ENCODE measurements around the gene SVIL.

SVIL gene

GRCh38 chr10:29435809-29436501 is 198.8 kb downstream of the SVIL start:
- no peak for DNase-seq (ENCODE audit: low read depth in 1 of 2, low spot score in 1 of 2)
- in situ Hi-C loops (cut with HindIII; ENCODE audit: low pct_unique_long_range_greater_than_20kb, low sequenced_read_pairs) = no loop called here
- no peak for TF ChIP-seq JUND (IDR thresholded peaks at IDR 0.05; ENCODE audit: low read depth)

DNA sequence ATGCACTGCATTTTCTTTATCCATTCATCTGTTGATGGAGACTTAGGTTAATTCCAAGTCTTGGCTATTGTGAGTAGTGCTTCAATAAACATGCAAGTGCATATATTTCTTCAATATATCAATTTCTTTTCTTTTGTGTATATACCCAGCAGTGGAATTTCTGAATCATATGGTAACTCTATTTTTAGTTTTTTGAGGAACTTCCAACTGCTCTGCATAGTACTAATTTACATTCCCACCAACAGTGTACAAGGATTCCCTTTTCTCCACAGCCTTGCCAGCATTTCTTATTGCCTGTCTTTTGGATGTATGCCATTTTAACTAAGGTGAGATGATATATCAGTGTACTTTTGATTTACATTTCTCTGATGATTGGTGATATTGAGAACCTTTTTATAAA is 200.7 kb downstream of the SVIL start:
- no peak for TF ChIP-seq JUND (IDR thresholded peaks at IDR 0.05; ENCODE audit: low read depth)
- DNase-seq (ENCODE audit: low read depth in 1 of 2, low spot score in 1 of 2) = no peak
- in situ Hi-C loops (cut with HindIII; ENCODE audit: low pct_unique_long_range_greater_than_20kb, low sequenced_read_pairs) = no loop called here

- in situ Hi-C loops (cut with HindIII; ENCODE audit: low pct_unique_long_range_greater_than_20kb, low sequenced_read_pairs) = no loop called here
- no peak for TF ChIP-seq JUND (IDR thresholded peaks at IDR 0.05; ENCODE audit: low read depth)
- no peak for DNase-seq (ENCODE audit: low read depth in 1 of 2, low spot score in 1 of 2)
These were observed 203.1 kb downstream of the SVIL start for GRCh38 chr10:29431711-29432110.

- in situ Hi-C loops (cut with HindIII; ENCODE audit: low pct_unique_long_range_greater_than_20kb, low sequenced_read_pairs) = no loop called here
- TF ChIP-seq JUND (IDR thresholded peaks at IDR 0.05; ENCODE audit: low read depth) = no peak
- DNase-seq (ENCODE audit: low read depth in 1 of 2, low spot score in 1 of 2) = no peak
These were observed 204.7 kb downstream of the SVIL start for GRCh38 chr10:29430101-29430500.

GRCh38 chr10:29428486-29428885 is 206.3 kb downstream of the SVIL start:
- TF ChIP-seq JUND (IDR thresholded peaks at IDR 0.05; ENCODE audit: low read depth) = no peak
- in situ Hi-C loops (cut with HindIII; ENCODE audit: low pct_unique_long_range_greater_than_20kb, low sequenced_read_pairs) = no loop called here
- no peak for DNase-seq (ENCODE audit: low read depth in 1 of 2, low spot score in 1 of 2)

- no peak for DNase-seq (ENCODE audit: low read depth in 1 of 2, low spot score in 1 of 2)
- in situ Hi-C loops (cut with HindIII; ENCODE audit: low pct_unique_long_range_greater_than_20kb, low sequenced_read_pairs) = no loop called here
- TF ChIP-seq JUND (IDR thresholded peaks at IDR 0.05; ENCODE audit: low read depth) = no peak
These were observed 207.1 kb downstream of the SVIL start for GRCh38 chr10:29427667-29428066.

DNA sequence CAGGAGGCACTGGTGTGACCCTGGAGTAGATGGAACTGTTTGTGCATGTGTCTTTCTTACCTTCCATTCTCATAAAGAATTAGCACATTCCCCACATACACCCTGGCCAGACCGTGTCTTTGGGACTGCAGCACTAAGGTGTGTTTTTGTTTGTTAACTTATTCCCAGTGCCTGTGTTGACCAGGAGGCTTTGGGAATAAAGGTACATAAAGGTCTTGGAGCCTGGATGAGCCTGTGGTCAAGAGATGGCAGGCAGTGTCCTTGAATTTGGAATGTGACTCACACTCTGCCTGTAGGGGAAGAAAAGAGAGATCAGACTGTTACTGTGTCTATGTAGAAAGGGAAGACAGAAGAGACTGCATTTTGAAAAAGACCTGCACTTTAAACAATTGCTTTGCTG is 208.4 kb downstream of the SVIL start:
- no peak for TF ChIP-seq JUND (IDR thresholded peaks at IDR 0.05; ENCODE audit: low read depth)
- DNase-seq (ENCODE audit: low read depth in 1 of 2, low spot score in 1 of 2) = no peak
- in situ Hi-C loops (cut with HindIII; ENCODE audit: low pct_unique_long_range_greater_than_20kb, low sequenced_read_pairs) = no loop called here

GRCh38 chr10:29424017-29424416 is 210.8 kb downstream of the SVIL start:
- TF ChIP-seq JUND (IDR thresholded peaks at IDR 0.05; ENCODE audit: low read depth) = no peak
- in situ Hi-C loops (cut with HindIII; ENCODE audit: low pct_unique_long_range_greater_than_20kb, low sequenced_read_pairs) = no loop called here
- no peak for DNase-seq (ENCODE audit: low read depth in 1 of 2, low spot score in 1 of 2)

DNA sequence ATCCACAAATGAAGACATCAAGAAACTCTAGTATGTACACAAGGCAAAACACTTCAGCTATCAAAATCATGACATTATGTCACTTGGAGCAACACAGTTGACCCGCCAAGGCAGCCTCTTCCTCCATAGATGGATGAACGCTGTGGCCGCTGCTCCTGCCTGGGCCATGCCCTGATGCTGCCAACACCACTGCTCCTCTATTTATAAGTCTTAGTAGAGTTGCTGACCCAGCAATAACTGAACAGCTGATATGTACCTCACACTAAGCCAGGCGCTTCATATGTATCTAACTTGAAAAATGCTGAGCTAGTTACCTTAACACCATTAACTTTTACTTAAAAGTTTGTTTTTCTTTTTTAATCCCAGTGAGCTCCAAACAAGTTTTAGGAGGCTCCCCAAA is 214.0 kb downstream of the SVIL start:
- TF ChIP-seq JUND (IDR thresholded peaks at IDR 0.05; ENCODE audit: low read depth) = no peak
- DNase-seq (ENCODE audit: low read depth in 1 of 2, low spot score in 1 of 2) = no peak
- in situ Hi-C loops (cut with HindIII; ENCODE audit: low pct_unique_long_range_greater_than_20kb, low sequenced_read_pairs) = no loop called here

DNA sequence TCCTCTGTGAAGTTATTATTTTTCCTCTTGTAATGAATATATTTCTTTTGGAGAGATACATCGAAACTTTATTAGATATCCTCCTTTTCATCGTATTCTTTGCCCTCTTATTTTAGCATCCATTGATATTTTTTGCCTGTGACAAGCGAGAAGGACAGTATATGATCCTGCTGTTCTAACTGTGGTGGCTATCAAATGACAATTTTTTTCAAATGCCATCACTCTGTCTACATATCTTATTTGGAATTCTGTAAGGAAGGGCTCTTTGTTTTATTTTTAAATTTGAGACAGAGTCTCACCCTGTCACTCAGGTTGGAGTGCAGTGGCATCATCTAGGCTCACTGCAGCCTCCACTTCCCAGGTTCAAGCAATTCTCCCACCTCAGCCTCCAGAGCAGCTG is 217.4 kb downstream of the SVIL start:
- DNase-seq (ENCODE audit: low read depth in 1 of 2, low spot score in 1 of 2) = no peak
- in situ Hi-C loops (cut with HindIII; ENCODE audit: low pct_unique_long_range_greater_than_20kb, low sequenced_read_pairs) = no loop called here
- no peak for TF ChIP-seq JUND (IDR thresholded peaks at IDR 0.05; ENCODE audit: low read depth)

DNA sequence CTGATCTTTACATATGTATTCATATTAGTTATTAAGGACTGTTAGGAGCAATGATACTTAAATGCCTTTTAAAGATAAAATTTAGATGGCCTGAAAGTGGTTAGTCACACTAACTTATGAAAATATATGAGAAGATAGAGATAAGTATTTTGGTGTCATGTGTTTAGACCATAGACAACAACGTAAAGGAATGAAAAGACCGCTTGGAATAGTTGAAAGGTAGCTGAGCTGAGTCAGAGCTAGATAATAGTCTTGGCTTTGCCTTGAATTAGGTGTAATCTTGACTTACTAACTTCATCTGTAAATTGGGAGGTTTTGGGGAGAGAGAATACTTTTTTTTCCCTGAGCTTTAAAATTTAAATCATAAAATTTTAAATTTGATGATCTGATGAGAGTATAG is 218.9 kb downstream of the SVIL start:
- TF ChIP-seq JUND (IDR thresholded peaks at IDR 0.05; ENCODE audit: low read depth) = no peak
- in situ Hi-C loops (cut with HindIII; ENCODE audit: low pct_unique_long_range_greater_than_20kb, low sequenced_read_pairs) = no loop called here
- no peak for DNase-seq (ENCODE audit: low read depth in 1 of 2, low spot score in 1 of 2)

GRCh38 chr10:29414501-29414900 is 220.3 kb downstream of the SVIL start:
- in situ Hi-C loops (cut with HindIII; ENCODE audit: low pct_unique_long_range_greater_than_20kb, low sequenced_read_pairs) = no loop called here
- no peak for DNase-seq (ENCODE audit: low read depth in 1 of 2, low spot score in 1 of 2)
- no peak for TF ChIP-seq JUND (IDR thresholded peaks at IDR 0.05; ENCODE audit: low read depth)

- in situ Hi-C loops (cut with HindIII; ENCODE audit: low pct_unique_long_range_greater_than_20kb, low sequenced_read_pairs) = no loop called here
- DNase-seq (ENCODE audit: low read depth in 1 of 2, low spot score in 1 of 2) = no peak
- no peak for TF ChIP-seq JUND (IDR thresholded peaks at IDR 0.05; ENCODE audit: low read depth)
These were observed 222.3 kb downstream of the SVIL start for GRCh38 chr10:29412485-29412884.

DNA sequence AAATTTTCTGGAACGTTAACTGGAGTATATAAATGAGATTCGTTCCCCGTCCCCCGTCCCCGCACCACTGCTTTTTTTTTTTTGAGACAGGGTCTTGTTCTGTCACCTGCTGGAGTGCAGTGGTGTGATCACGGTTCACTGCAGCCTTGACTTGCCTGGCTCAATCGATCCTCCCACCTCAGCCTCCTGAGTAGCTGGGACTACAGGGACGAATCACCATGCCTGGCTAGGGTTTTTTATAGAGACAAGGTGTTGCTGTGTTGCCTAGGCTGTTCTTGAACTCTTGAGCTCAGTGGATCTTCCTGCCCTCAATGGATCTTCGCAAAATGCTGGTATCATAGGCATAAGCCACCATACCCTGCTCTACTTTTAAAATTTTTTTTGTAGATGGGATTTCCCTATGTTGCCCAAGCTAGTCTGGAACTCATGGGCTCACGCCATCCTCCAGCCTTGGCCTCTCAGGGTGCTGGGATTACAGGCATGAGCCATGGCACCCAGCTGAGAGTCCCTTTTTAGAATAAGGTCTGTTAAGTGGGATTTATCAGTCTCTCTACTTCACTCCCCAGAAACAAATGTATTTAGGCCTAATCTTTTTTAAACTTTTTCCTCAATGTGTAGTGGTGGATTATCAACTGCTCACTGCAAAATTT is 223.0 kb downstream of the SVIL start:
- in situ Hi-C loops (cut with HindIII; ENCODE audit: low pct_unique_long_range_greater_than_20kb, low sequenced_read_pairs) = no loop called here
- no peak for DNase-seq (ENCODE audit: low read depth in 1 of 2, low spot score in 1 of 2)

More for the DNA sequence above, 223.0 kb downstream of the SVIL start:
- TF ChIP-seq JUND (IDR thresholded peaks at IDR 0.05; ENCODE audit: low read depth) = no peak
